HCT116 (cell line): ENCODE data around the gene RYR3. TPM values are rescaled to one million over a fixed set of nuclear protein-coding genes. Genes with fewer than 3 reads are reported as not detected.

ENCODE experiments used
- ATAC-seq: fragments of 200-7000 bp; cut with Tn5 transposase; 2 replicates; pipeline ENCODE4 v1.9.1; 2020; ENCODE audit warnings: mild to moderate bottlenecking, moderate library complexity
- BruUV-seq: library from RNA; stranded (reverse); fragments of 400-500 nt; replicated peaks from 2 replicates; lab custom pipeline; 2021; lab: Mats Ljungman, UMichigan
- CTCF ChIA-PET: fragments of 300-600 bp; sonication (Branson Sonifier 250); formaldehyde crosslinking; loops from one replicate; lab custom pipeline; 2021; ENCODE audit warnings: antibody characterized with exemption; lab: Charles Lee
- POLR2A ChIA-PET: fragments of 300-600, 350-600 bp; sonication (Branson Sonifier 250); formaldehyde crosslinking; loops from one replicate; lab custom pipeline; 2021; ENCODE audit warnings: antibody characterized with exemption; lab: Charles Lee
- RAD21 ChIA-PET, 2 experiments: fragments of 300-600 bp; sonication (Branson Sonifier 250); formaldehyde crosslinking; loops; one replicate each; lab custom pipeline; 2023; ENCODE audit warnings: low total read pairs in 2 of 2; ENCODE audit not compliant: uncharacterized antibody in 2 of 2, unreplicated experiment in 2 of 2, low non-redundant PET in 1 of 2; lab: Charles Lee
- DNase-seq: peaks from one replicate; pipeline ENCODE4 v3.0.0-alpha.2; 2010; ENCODE audit warnings: low read depth, low spot score
- H2AFZ ChIP-seq: fragments of 200-600 bp; shearing (Covaris generic), sonication (generic); 2 replicates; pipeline ENCODE4 v1.6.1; 2017; ENCODE audit warnings: low read depth, mixed run types, mixed read lengths, antibody characterized with exemption, low read length; ENCODE audit not compliant: poor library complexity, severe bottlenecking
- H3K27ac ChIP-seq: 2 replicates; pipeline ENCODE4 v1.5.1; 2012; ENCODE audit warnings: low read depth, low read length
- H3K27me3 ChIP-seq: fragments of 200-600 bp; sonication (generic); 2 replicates; pipeline ENCODE4 v1.6.1; 2016; ENCODE audit warnings: mixed run types, low read length, mixed read lengths; ENCODE audit not compliant: insufficient read depth
- H3K36me3 ChIP-seq, 2 experiments: fragments of 200-500 bp in 1 of 2; fragments of 200-600 bp in 1 of 2; sonication (Bioruptor generic) in 1 of 2; sonication (generic) in 1 of 2; 2 replicates each; pipeline versions ENCODE4 v1.5.1 to v1.6.1; 2014 to 2016; ENCODE audit warnings: low read length in 2 of 2, inconsistent platforms in 1 of 2, mixed read lengths in 1 of 2, mixed run types in 1 of 2; ENCODE audit not compliant: insufficient read depth in 2 of 2, control insufficient read depth in 1 of 2
- H3K4me1 ChIP-seq, 2 experiments: fragments of 200-600 bp in 1 of 2; sonication (generic) in 1 of 2; 2 replicates each; pipeline versions ENCODE4 v1.5.1 to v1.6.1; 2012 to 2017; ENCODE audit warnings: low read length in 2 of 2, inconsistent platforms in 1 of 2, mild to moderate bottlenecking in 1 of 2, mixed read lengths in 1 of 2, mixed run types in 1 of 2, moderate library complexity in 1 of 2; ENCODE audit not compliant: insufficient read depth in 2 of 2, control insufficient read depth in 1 of 2
- H3K4me2 ChIP-seq: fragments of 200-600 bp; sonication (generic); 2 replicates; pipeline ENCODE4 v1.6.1; 2017; ENCODE audit warnings: mixed run types, low read length, mixed read lengths
- H3K4me3 ChIP-seq, 2 experiments: fragments of 200-600 bp in 1 of 2; sonication (generic) in 1 of 2; replicated peaks in 1 of 2; 2 replicates each; pipeline ENCODE4 v1.5.1; 2011 to 2016; ENCODE audit warnings: low read length in 2 of 2, control low read depth in 1 of 2, low read depth in 1 of 2, mild to moderate bottlenecking in 1 of 2, mixed read lengths in 1 of 2, mixed run types in 1 of 2
- H3K79me2 ChIP-seq: fragments of 200-600 bp; sonication (generic); 2 replicates; pipeline ENCODE4 v1.6.1; 2017; ENCODE audit warnings: mild to moderate bottlenecking, mixed run types, low read length, moderate library complexity, mixed read lengths; ENCODE audit not compliant: insufficient read depth
- H3K9ac ChIP-seq: fragments of 200-600 bp; sonication (generic); 2 replicates; pipeline ENCODE4 v1.6.1; 2016; ENCODE audit warnings: low read length, mixed read lengths
- H3K9me2 ChIP-seq: fragments of 200-600 bp; sonication (generic), shearing (Covaris generic); 2 replicates; pipeline ENCODE4 v1.6.1; 2017; ENCODE audit warnings: mixed run types, mild to moderate bottlenecking, moderate library complexity; ENCODE audit not compliant: insufficient read depth
- H3K9me3 ChIP-seq, 2 experiments: fragments of 200-500 bp in 1 of 2; fragments of 200-600 bp in 1 of 2; sonication (Bioruptor generic) in 1 of 2; sonication (generic) in 1 of 2; 2 replicates each; pipeline ENCODE4 v1.6.1; 2014 to 2017; ENCODE audit warnings: low read length in 2 of 2, mixed read lengths in 2 of 2, inconsistent platforms in 1 of 2, low read depth in 1 of 2, mild to moderate bottlenecking in 1 of 2, mixed run types in 1 of 2, moderate library complexity in 1 of 2; ENCODE audit not compliant: control insufficient read depth in 1 of 2, insufficient read depth in 1 of 2
- H4K20me1 ChIP-seq: fragments of 200-600 bp; sonication (generic), shearing (Covaris generic); 2 replicates; pipeline ENCODE4 v1.6.1; 2017; ENCODE audit warnings: mixed run types, mild to moderate bottlenecking, moderate library complexity; ENCODE audit not compliant: insufficient read depth
- CEBPB ChIP-seq: IDR thresholded peaks from 2 replicates; pipeline ENCODE4 v1.6.1; 2012; ENCODE audit warnings: low read depth
- ELF1 ChIP-seq: IDR thresholded peaks from 2 replicates; pipeline ENCODE4 v1.6.1; 2012; ENCODE audit warnings: low read depth, borderline replicate concordance
- EZH2 ChIP-seq: fragments of 200-600 bp; sonication (generic); IDR thresholded peaks from 2 replicates; pipeline ENCODE4 v1.6.1; 2017; ENCODE audit warnings: antibody characterized with exemption, mixed run types
- EZH2phosphoT487 ChIP-seq: fragments of 200-600 bp; IDR thresholded peaks from 2 replicates; pipeline ENCODE4 v1.6.1; 2018; ENCODE audit warnings: antibody characterized with exemption, borderline replicate concordance
- FOSL1 ChIP-seq: IDR thresholded peaks from 2 replicates; pipeline ENCODE4 v1.6.1; 2012; ENCODE audit warnings: low read depth
- MAX ChIP-seq: IDR thresholded peaks from 2 replicates; pipeline ENCODE4 v1.6.1; 2012
- REST ChIP-seq: IDR thresholded peaks from 2 replicates; pipeline ENCODE4 v1.6.1; 2012; ENCODE audit warnings: low read depth
- SIN3A ChIP-seq: IDR thresholded peaks from 2 replicates; pipeline ENCODE4 v1.6.1; 2012; ENCODE audit warnings: low read depth
- TCF7L2 ChIP-seq: IDR thresholded peaks from 2 replicates; pipeline ENCODE4 v1.7.0; 2011; ENCODE audit warnings: borderline replicate concordance, inconsistent platforms; ENCODE audit not compliant: insufficient read depth, insufficient read length; ENCODE audit errors: extremely low read depth
- ZBTB33 ChIP-seq: IDR thresholded peaks from 2 replicates; pipeline ENCODE4 v1.6.1; 2011; ENCODE audit warnings: mild to moderate bottlenecking, low read length, moderate library complexity; ENCODE audit not compliant: insufficient replicate concordance; ENCODE audit errors: extremely low read depth
- ZNF274 ChIP-seq: fragments of 200-500 bp; sonication (Bioruptor generic); IDR thresholded peaks from 2 replicates; pipeline ENCODE4 v1.6.1; 2014; ENCODE audit warnings: mild to moderate bottlenecking, low read depth, low read length, inconsistent platforms
- intact Hi-C: fragments of 100-400 bp; cut with micrococcal nuclease; formaldehyde crosslinking; loops from 2 replicates; pipeline ENCODE4 v1.10.0; 2022
- total RNA-seq: library from RNA; stranded (reverse); gene quantifications from one replicate; pipeline ENCODE4 v1.2.1, GENCODE V29; 2021; ENCODE audit not compliant: unreplicated experiment

The RYR3 gene
- total RNA-seq, 1 experiment from 2014 or later, result not detected

- no peak overlapping the region for H3K9ac ChIP-seq
- peaks cover 56% of the 10 kb centered on the region for H3K27me3 ChIP-seq
- no peaks in the 10 kb centered on the region for H4K20me1 ChIP-seq
- ChIA-PET CTCF (no interaction called here), POLR2A (no interaction called here), RAD21 (no interaction called here)
- no peaks in the 10 kb centered on the region for H3K79me2 ChIP-seq
- H3K27ac ChIP-seq, result no peak overlapping the region
- ATAC-seq (no peak), DNase-seq (no peak)
- H2AFZ ChIP-seq, result no peak overlapping the region
- BruUV-seq, result no TSS peak
- TF ChIP-seq ZNF274 (no peak), ZBTB33 (no peak), ELF1 (no peak), MAX (no peak), FOSL1 (no peak), SIN3A (no peak), EZH2 (no peak), REST (no peak), EZH2phosphoT487 (no peak), TCF7L2 (no peak), CEBPB (no peak)
- no peak overlapping the region for H3K4me2 ChIP-seq
- no peaks in the 10 kb centered on the region for H3K9me2 ChIP-seq
- H3K36me3 ChIP-seq, result no peaks in the 10 kb centered on the region
- no peaks in the 10 kb centered on the region for H3K9me3 ChIP-seq
- H3K4me3 ChIP-seq, result no peak overlapping the region
- no peaks in the 10 kb centered on the region for H3K4me1 ChIP-seq
- intact Hi-C loops, result no loop called here
Measured at GRCh38 chr15:33315044-33315443, 4.3 kb downstream of the RYR3 start.
